ENCODE measurements around the gene SVOP.

SVOP gene

DNA sequence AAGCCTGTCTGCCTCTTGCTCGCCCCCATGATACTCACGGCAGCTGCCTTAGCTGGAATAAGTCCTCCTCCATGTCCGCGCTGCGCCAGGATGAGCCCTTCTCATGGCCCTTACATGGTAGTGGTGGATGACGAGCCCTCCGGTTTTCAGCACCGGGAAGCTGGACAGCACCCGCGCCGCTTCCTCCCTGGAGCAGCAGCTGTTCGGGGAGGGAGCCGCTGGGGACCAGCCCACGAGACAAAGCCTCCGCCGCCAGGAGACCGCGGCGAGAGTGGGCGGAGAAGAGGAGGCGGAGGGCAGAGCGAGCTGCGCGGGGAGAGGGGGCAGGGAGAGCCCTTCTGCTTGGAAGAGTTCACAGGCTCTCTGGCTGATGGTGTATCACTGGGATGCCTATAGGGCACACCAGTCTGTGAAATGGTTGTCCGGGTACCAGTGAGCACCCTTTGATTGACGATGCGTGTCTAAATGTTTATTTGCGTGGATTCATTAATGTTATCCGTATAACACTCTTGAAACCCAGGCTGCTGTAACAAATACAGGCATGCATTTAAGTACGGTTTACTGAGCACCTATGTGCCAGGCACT is at the start of gene SVOP:
Gene SVOP (minus strand): TSS at position 273 of the 585 bp plus-strand sequence. CDS start 200 bp downstream, at position 73.
- no peaks in the 10 kb centered on the region for H3F3A ChIP-seq (ENCODE audit: control insufficient read depth, insufficient read depth)
- peaks cover 30% of the 10 kb centered on the region for H3K27me3 ChIP-seq (ENCODE audit: control insufficient read depth, low read length)
- no peaks in the 10 kb centered on the region for H3K36me3 ChIP-seq (ENCODE audit: control insufficient read depth, low read length)
- no peaks in the 10 kb centered on the region; the same call in 1 of the 2 replicates for H3K4me1 ChIP-seq (ENCODE audit: control insufficient read depth, low read length)
- H3K4me3 ChIP-seq (ENCODE audit: low read length), result no peak within 1 kb of the TSS
- H3K27ac ChIP-seq (ENCODE audit: low read depth, low read length), result no peak within 1 kb of the TSS
- no peaks in the 10 kb centered on the region for H4K20me1 ChIP-seq (ENCODE audit: control insufficient read depth, insufficient read depth, low read depth, low read length)
- H3K4me2 ChIP-seq (ENCODE audit: low read length), result no peak within 1 kb of the TSS
- TF ChIP-seq EZH2phosphoT487 (IDR thresholded peaks at IDR 0.05; ENCODE audit: borderline replicate concordance, low read length), result no peak
- TF ChIP-seq, protein P1, sequence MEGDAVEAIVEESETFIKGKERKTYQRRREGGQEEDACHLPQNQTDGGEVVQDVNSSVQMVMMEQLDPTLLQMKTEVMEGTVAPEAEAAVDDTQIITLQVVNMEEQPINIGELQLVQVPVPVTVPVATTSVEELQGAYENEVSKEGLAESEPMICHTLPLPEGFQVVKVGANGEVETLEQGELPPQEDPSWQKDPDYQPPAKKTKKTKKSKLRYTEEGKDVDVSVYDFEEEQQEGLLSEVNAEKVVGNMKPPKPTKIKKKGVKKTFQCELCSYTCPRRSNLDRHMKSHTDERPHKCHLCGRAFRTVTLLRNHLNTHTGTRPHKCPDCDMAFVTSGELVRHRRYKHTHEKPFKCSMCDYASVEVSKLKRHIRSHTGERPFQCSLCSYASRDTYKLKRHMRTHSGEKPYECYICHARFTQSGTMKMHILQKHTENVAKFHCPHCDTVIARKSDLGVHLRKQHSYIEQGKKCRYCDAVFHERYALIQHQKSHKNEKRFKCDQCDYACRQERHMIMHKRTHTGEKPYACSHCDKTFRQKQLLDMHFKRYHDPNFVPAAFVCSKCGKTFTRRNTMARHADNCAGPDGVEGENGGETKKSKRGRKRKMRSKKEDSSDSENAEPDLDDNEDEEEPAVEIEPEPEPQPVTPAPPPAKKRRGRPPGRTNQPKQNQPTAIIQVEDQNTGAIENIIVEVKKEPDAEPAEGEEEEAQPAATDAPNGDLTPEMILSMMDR (IDR thresholded peaks at IDR 0.05; ENCODE audit: low read depth, low read length, poor library complexity, severe bottlenecking), result no peak
- no peaks in the 10 kb centered on the region for H3K9me2 ChIP-seq (replicated peaks; ENCODE audit: control insufficient read depth, low read length)
- no peaks in the 10 kb centered on the region for H3K79me2 ChIP-seq (ENCODE audit: control insufficient read depth, low read length)
- H3K9me3 ChIP-seq (ENCODE audit: control insufficient read depth, insufficient read depth, low read length), result no peaks in the 10 kb centered on the region

DNA sequence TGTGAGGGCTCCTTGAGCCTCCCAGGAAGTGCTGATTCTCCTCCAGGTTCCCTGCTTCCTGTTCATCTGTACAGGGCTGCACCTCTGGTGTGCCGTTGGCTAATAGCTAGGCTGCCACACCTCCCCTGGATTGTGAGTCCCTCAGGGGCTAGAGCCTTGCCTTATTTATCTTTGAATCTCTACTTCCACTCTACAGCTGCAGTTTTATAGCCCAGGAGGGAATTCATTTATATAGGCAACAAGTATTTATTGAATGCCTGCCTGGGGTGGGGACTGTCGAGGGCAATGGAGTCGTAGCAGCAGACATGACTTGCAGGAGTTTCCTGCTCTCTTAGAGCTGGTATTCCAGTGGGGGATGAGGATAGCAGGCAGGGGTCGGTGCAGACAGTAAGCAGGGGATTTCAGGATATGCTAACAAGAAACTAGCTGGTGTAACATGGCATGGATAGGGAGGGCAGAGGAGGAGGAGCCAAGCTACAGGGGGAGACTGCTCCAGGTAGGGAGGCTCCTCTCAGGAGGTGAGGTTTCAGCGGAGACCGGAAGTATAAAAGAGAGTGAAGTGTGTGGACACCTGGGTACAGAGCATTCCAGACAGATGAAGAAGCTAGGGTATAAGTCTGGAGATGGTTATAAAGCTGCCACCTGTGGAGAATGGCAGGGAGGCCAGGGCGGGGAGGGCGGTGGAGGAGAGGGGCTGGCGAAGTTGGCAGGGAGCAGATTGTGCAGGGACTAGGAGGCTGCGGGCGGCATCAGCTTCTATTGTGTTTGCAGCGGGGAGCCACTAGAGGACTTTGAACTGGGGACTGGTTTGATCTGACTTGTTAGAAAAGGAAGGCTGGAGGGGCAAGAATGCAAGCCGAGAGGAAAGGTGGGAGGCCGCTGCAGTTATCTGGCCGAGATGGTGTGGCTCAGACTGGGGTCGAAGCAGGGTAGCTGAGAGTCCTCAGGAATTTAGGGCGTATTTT is 48.7 kb upstream of the SVOP start:
- Histone ChIP-seq H3K36me3 (ENCODE audit: control insufficient read depth, low read length) (peaks cover 43% of the 10 kb centered on the region), H3F3A (ENCODE audit: control insufficient read depth, insufficient read depth) (no peaks in the 10 kb centered on the region), H3K4me1 (ENCODE audit: control insufficient read depth, low read length) (peaks cover 11% of the 10 kb centered on the region), H3K27ac (ENCODE audit: low read depth, low read length) (no peak overlapping the region), H4K20me1 (ENCODE audit: control insufficient read depth, insufficient read depth, low read depth, low read length) (no peaks in the 10 kb centered on the region), H3K79me2 (ENCODE audit: control insufficient read depth, low read length) (no peaks in the 10 kb centered on the region), H3K9me3 (ENCODE audit: control insufficient read depth, insufficient read depth, low read length) (no peaks in the 10 kb centered on the region), H3K4me3 (ENCODE audit: low read length) (no peak overlapping the region), H3K9me2 (replicated peaks; ENCODE audit: control insufficient read depth, low read length) (no peaks in the 10 kb centered on the region), H3K4me2 (ENCODE audit: low read length) (no peak overlapping the region), H3K27me3 (ENCODE audit: control insufficient read depth, low read length) (no peaks in the 10 kb centered on the region)
- TF ChIP-seq, protein P1 (IDR thresholded peaks at IDR 0.05; ENCODE audit: low read depth, low read length, poor library complexity, severe bottlenecking), result no peak
- no peak for TF ChIP-seq EZH2phosphoT487 (IDR thresholded peaks at IDR 0.05; ENCODE audit: borderline replicate concordance, low read length)

GRCh38 chr12:109065853-109066193 is 45.0 kb upstream of the SVOP start:
- peaks cover 49% of the 10 kb centered on the region for H3K4me1 ChIP-seq (ENCODE audit: control insufficient read depth, low read length)
- TF ChIP-seq EZH2phosphoT487 (IDR thresholded peaks at IDR 0.05; ENCODE audit: borderline replicate concordance, low read length), result no peak
- TF ChIP-seq, protein P1 (IDR thresholded peaks at IDR 0.05; ENCODE audit: low read depth, low read length, poor library complexity, severe bottlenecking), result no peak
- no peak overlapping the region for H3K4me3 ChIP-seq (ENCODE audit: low read length)
- H3K27ac ChIP-seq (ENCODE audit: low read depth, low read length), result no peak overlapping the region
- H3F3A ChIP-seq (ENCODE audit: control insufficient read depth, insufficient read depth), result peaks cover 13% of the 10 kb centered on the region
- H3K9me3 ChIP-seq (ENCODE audit: control insufficient read depth, insufficient read depth, low read length), result no peaks in the 10 kb centered on the region
- H3K79me2 ChIP-seq (ENCODE audit: control insufficient read depth, low read length), result no peaks in the 10 kb centered on the region
- peaks cover 42% of the 10 kb centered on the region for H3K36me3 ChIP-seq (ENCODE audit: control insufficient read depth, low read length)
- no peaks in the 10 kb centered on the region for H3K9me2 ChIP-seq (replicated peaks; ENCODE audit: control insufficient read depth, low read length)
- H3K4me2 ChIP-seq (ENCODE audit: low read length), result no peak overlapping the region
- no peaks in the 10 kb centered on the region for H4K20me1 ChIP-seq (ENCODE audit: control insufficient read depth, insufficient read depth, low read depth, low read length)
- no peaks in the 10 kb centered on the region for H3K27me3 ChIP-seq (ENCODE audit: control insufficient read depth, low read length)

Data from DOHH2 (cell line).